ENCODE results near the gene E2F1.

GRCh38 chr20:33667245-33667675 is 18.9 kb downstream of the E2F1 start:
- TF ChIP-seq, protein P1, sequence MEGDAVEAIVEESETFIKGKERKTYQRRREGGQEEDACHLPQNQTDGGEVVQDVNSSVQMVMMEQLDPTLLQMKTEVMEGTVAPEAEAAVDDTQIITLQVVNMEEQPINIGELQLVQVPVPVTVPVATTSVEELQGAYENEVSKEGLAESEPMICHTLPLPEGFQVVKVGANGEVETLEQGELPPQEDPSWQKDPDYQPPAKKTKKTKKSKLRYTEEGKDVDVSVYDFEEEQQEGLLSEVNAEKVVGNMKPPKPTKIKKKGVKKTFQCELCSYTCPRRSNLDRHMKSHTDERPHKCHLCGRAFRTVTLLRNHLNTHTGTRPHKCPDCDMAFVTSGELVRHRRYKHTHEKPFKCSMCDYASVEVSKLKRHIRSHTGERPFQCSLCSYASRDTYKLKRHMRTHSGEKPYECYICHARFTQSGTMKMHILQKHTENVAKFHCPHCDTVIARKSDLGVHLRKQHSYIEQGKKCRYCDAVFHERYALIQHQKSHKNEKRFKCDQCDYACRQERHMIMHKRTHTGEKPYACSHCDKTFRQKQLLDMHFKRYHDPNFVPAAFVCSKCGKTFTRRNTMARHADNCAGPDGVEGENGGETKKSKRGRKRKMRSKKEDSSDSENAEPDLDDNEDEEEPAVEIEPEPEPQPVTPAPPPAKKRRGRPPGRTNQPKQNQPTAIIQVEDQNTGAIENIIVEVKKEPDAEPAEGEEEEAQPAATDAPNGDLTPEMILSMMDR (conservative IDR thresholded peaks at IDR 0.05; ENCODE audit: low read depth, low read length), result no peak
- no peak for TF ChIP-seq POLR2A (IDR thresholded peaks at IDR 0.05; ENCODE audit: low read depth, low read length)
- TF ChIP-seq CEBPB (IDR thresholded peaks at IDR 0.05; ENCODE audit: low read depth, low read length), result no peak
